Effector memory CD8-positive, alpha-beta T cell (primary cell): ENCODE measurements around the gene DENND4A.

ENCODE experiments used
- ATAC-seq: fragments of 150-1000 bp; cut with Tn5 transposase; replicated peaks from 2 replicates; pipeline ENCODE4 v1.10.0; 2021; ENCODE audit warnings: mild to moderate bottlenecking, moderate library complexity
- DNase-seq, 3 experiments: peaks; one replicate each; pipeline ENCODE4 v3.0.0; 2021
- H3K27ac Mint-ChIP-seq, 2 donors: one replicate each; pipeline ENCODE4 v1.8.0; 2022; ENCODE audit warnings: mild to moderate bottlenecking in 2 of 2, mixed read lengths in 2 of 2, moderate library complexity in 2 of 2
- H3K27me3 Mint-ChIP-seq, 2 donors: one replicate each; pipeline ENCODE4 v1.8.0; 2022; ENCODE audit warnings: mixed read lengths in 2 of 2
- H3K36me3 Mint-ChIP-seq: one replicate; pipeline ENCODE4 v1.8.0; 2022; ENCODE audit warnings: mild to moderate bottlenecking, moderate library complexity, mixed read lengths; ENCODE audit not compliant: insufficient read depth
- H3K4me1 Mint-ChIP-seq, 2 donors: one replicate each; pipeline ENCODE4 v1.8.0; 2022; ENCODE audit warnings: low read depth in 2 of 2, mixed read lengths in 2 of 2
- H3K4me3 Mint-ChIP-seq, 2 donors: one replicate each; pipeline ENCODE4 v1.8.0; 2022; ENCODE audit warnings: mild to moderate bottlenecking in 2 of 2, mixed read lengths in 2 of 2, moderate library complexity in 2 of 2
- H3K9me3 Mint-ChIP-seq, 2 donors: one replicate each; pipeline ENCODE4 v1.8.0; 2022; ENCODE audit warnings: mixed read lengths in 2 of 2

Gene DENND4A

GRCh38 chr15:65653341-65653740 is 138.8 kb downstream of the DENND4A start:
- H3K36me3 Mint-ChIP-seq, result peaks cover 30% of the 10 kb centered on the region
- H3K27me3 Mint-ChIP-seq, result no peaks in the 10 kb centered on the region
- peak overlapping the region; percentile 73 to 86 for H3K27ac Mint-ChIP-seq
- no peaks in the 10 kb centered on the region for H3K9me3 Mint-ChIP-seq
- no peak overlapping the region for H3K4me3 Mint-ChIP-seq
- no peak for DNase-seq
- no peak for ATAC-seq
- peaks cover 9 to 11% of the 10 kb centered on the region in 2 donors for H3K4me1 Mint-ChIP-seq

GRCh38 chr15:65651831-65652749 is 140.0 kb downstream of the DENND4A start:
- Mint-ChIP-seq H3K27ac (peak overlapping the region; percentile 19 to 72), H3K4me3 (no peak overlapping the region), H3K36me3 (peaks cover 28% of the 10 kb centered on the region), H3K9me3 (no peaks in the 10 kb centered on the region), H3K4me1 (peaks cover 9 to 11% of the 10 kb centered on the region in 2 donors), H3K27me3 (no peaks in the 10 kb centered on the region)
- no peak for DNase-seq
- ATAC-seq, result no peak

GRCh38 chr15:65651042-65651322 is 141.1 kb downstream of the DENND4A start:
- Mint-ChIP-seq H3K27me3 (no peaks in the 10 kb centered on the region), H3K36me3 (peaks cover 22% of the 10 kb centered on the region), H3K4me3 (no peak overlapping the region), H3K4me1 (peaks cover 9 to 11% of the 10 kb centered on the region in 2 donors), H3K27ac (peak overlapping the region; percentile 7 to 62), H3K9me3 (no peaks in the 10 kb centered on the region)
- ATAC-seq (no peak), DNase-seq (no peak)

- H3K36me3 Mint-ChIP-seq, result peaks cover 20% of the 10 kb centered on the region
- DNase-seq, result no peak
- H3K27me3 Mint-ChIP-seq, result no peaks in the 10 kb centered on the region
- no peak for ATAC-seq
- peak overlapping the region; percentile 7 to 62 for H3K27ac Mint-ChIP-seq
- H3K9me3 Mint-ChIP-seq, result no peaks in the 10 kb centered on the region
- peaks cover 9 to 11% of the 10 kb centered on the region in 2 donors for H3K4me1 Mint-ChIP-seq
- H3K4me3 Mint-ChIP-seq, result peak overlapping the region in 1 of 2 donors; percentile 11
Observed at GRCh38 chr15:65650312-65651041, 141.6 kb downstream of the DENND4A start.

- Mint-ChIP-seq H3K27me3 (no peaks in the 10 kb centered on the region), H3K4me3 (no peak overlapping the region), H3K27ac (no peak overlapping the region), H3K4me1 (peaks cover 6% of the 10 kb centered on the region in 2 donors), H3K36me3 (peaks cover 6% of the 10 kb centered on the region), H3K9me3 (no peaks in the 10 kb centered on the region)
- ATAC-seq (no peak), DNase-seq (no peak)
Observed at GRCh38 chr15:65646486-65646885, 145.6 kb downstream of the DENND4A start.

GRCh38 chr15:65645392-65645791 is 146.7 kb downstream of the DENND4A start:
- Mint-ChIP-seq H3K4me1 (peaks cover 3 to 5% of the 10 kb centered on the region in 2 donors), H3K36me3 (peaks cover 6% of the 10 kb centered on the region), H3K27ac (no peak overlapping the region), H3K9me3 (no peaks in the 10 kb centered on the region), H3K27me3 (no peaks in the 10 kb centered on the region), H3K4me3 (no peak overlapping the region)
- ATAC-seq, result no peak
- no peak for DNase-seq

- H3K27ac Mint-ChIP-seq, result no peak overlapping the region
- peaks cover 6% of the 10 kb centered on the region for H3K36me3 Mint-ChIP-seq
- H3K9me3 Mint-ChIP-seq, result no peaks in the 10 kb centered on the region
- peaks cover 0 to 1% of the 10 kb centered on the region in 2 donors for H3K4me1 Mint-ChIP-seq
- no peak overlapping the region for H3K4me3 Mint-ChIP-seq
- ATAC-seq (no peak), DNase-seq (no peak)
- no peaks in the 10 kb centered on the region for H3K27me3 Mint-ChIP-seq
Observed at GRCh38 chr15:65644282-65644681, 147.8 kb downstream of the DENND4A start.

- no peak overlapping the region for H3K27ac Mint-ChIP-seq
- H3K4me3 Mint-ChIP-seq, result no peak overlapping the region
- no peaks in the 10 kb centered on the region for H3K9me3 Mint-ChIP-seq
- H3K4me1 Mint-ChIP-seq, result peaks cover 9 to 12% of the 10 kb centered on the region in 2 donors
- H3K36me3 Mint-ChIP-seq, result peaks cover 6% of the 10 kb centered on the region
- DNase-seq, result no peak
- no peak for ATAC-seq
- no peaks in the 10 kb centered on the region for H3K27me3 Mint-ChIP-seq
Observed at GRCh38 chr15:65642594-65642993, 149.5 kb downstream of the DENND4A start.

- H3K27me3 Mint-ChIP-seq, result no peaks in the 10 kb centered on the region
- DNase-seq (no peak), ATAC-seq (no peak)
- no peaks in the 10 kb centered on the region for H3K9me3 Mint-ChIP-seq
- H3K27ac Mint-ChIP-seq, result no peak overlapping the region
- H3K36me3 Mint-ChIP-seq, result peaks cover 6% of the 10 kb centered on the region
- peaks cover 9 to 14% of the 10 kb centered on the region in 2 donors for H3K4me1 Mint-ChIP-seq
- H3K4me3 Mint-ChIP-seq, result no peak overlapping the region
Observed at GRCh38 chr15:65641768-65642475, 150.2 kb downstream of the DENND4A start.

- Mint-ChIP-seq H3K4me3 (no peak overlapping the region), H3K36me3 (no peaks in the 10 kb centered on the region), H3K4me1 (peaks cover 9 to 14% of the 10 kb centered on the region in 2 donors), H3K27me3 (no peaks in the 10 kb centered on the region), H3K27ac (no peak overlapping the region), H3K9me3 (no peaks in the 10 kb centered on the region)
- ATAC-seq (no peak), DNase-seq (no peak)
Observed at GRCh38 chr15:65639509-65639908, 152.6 kb downstream of the DENND4A start.

- Mint-ChIP-seq H3K4me3 (peak overlapping the region in 1 of 2 donors; percentile 0), H3K4me1 (peaks cover 9 to 16% of the 10 kb centered on the region in 2 donors), H3K27ac (peak overlapping the region in 1 of 2 donors; percentile 7), H3K27me3 (no peaks in the 10 kb centered on the region), H3K36me3 (no peaks in the 10 kb centered on the region), H3K9me3 (no peaks in the 10 kb centered on the region)
- DNase-seq (peak; percentile 38 to 43 (median 42)), ATAC-seq (peak; percentile 86)
Observed at GRCh38 chr15:65638681-65639089, 153.4 kb downstream of the DENND4A start.

- Mint-ChIP-seq H3K27ac (peak overlapping the region in 1 of 2 donors; percentile 7), H3K36me3 (no peaks in the 10 kb centered on the region)
- ATAC-seq, result no peak
Observed at GRCh38 chr15:65638109-65638508, 154.0 kb downstream of the DENND4A start.

GRCh38 chr15:65634356-65634755 is 157.7 kb downstream of the DENND4A start:
- H3K27me3 Mint-ChIP-seq, result no peaks in the 10 kb centered on the region
- peaks cover 32 to 35% of the 10 kb centered on the region in 2 donors for H3K4me1 Mint-ChIP-seq
- no peak overlapping the region for H3K4me3 Mint-ChIP-seq
- no peak for DNase-seq
- H3K27ac Mint-ChIP-seq, result no peak overlapping the region
- H3K9me3 Mint-ChIP-seq, result no peaks in the 10 kb centered on the region
- no peak for ATAC-seq
- H3K36me3 Mint-ChIP-seq, result no peaks in the 10 kb centered on the region

More at GRCh38 chr15:65638109-65638508, 154.0 kb downstream of the DENND4A start:
- Mint-ChIP-seq H3K9me3 (no peaks in the 10 kb centered on the region), H3K4me3 (no peak overlapping the region), H3K27me3 (no peaks in the 10 kb centered on the region), H3K4me1 (peaks cover 9 to 15% of the 10 kb centered on the region in 2 donors)
- DNase-seq, result no peak
